Stimulated activated CD4-positive, alpha-beta T cell treated with anti-CD3 and anti-CD28 coated beads, Interleukin-12 subunit alpha, Interleukin-12 subunit beta, amount 100 ng/mL, for 24 hours (primary cell): ENCODE measurements around the gene CAMSAP1.

ENCODE experiments used
- DNase-seq, 2 experiments: peaks; one replicate each; pipeline ENCODE4 v3.0.0-alpha.2; 2020; ENCODE audit warnings: low read depth in 2 of 2

CAMSAP1 gene

GRCh38 chr9:135774794-135775525, 132.4 kb downstream of the CAMSAP1 start:
- DNase-seq = no peak

DNA sequence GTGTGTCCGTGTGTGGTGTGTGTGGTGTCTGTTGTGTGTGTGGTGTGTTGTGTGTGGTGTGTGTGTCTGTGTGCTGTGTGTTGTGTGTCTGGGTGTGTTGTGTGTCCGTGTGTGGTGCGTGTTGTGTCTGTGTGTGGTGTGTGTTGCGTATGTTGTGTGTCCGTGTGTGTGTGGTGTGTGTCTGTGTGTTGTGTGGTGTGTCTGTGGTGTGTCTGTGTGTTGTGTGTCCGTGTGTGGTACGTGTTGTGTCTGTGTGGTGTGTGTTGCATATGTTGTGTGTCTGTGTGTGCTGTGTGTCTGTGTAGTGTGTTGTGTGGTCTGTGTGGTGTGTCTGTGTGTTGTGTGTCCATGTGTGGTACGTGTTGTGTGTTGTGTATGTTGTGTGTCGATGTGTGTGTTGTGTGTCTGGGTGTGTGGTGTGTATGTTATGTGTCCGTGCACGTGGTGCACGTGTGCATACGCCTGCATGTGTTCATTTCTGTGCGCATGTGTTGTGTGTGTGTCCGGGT, 133.1 kb downstream of the CAMSAP1 start:
- no peak for DNase-seq

GRCh38 chr9:135773530-135774238, 133.7 kb downstream of the CAMSAP1 start:
- DNase-seq = no peak

DNA sequence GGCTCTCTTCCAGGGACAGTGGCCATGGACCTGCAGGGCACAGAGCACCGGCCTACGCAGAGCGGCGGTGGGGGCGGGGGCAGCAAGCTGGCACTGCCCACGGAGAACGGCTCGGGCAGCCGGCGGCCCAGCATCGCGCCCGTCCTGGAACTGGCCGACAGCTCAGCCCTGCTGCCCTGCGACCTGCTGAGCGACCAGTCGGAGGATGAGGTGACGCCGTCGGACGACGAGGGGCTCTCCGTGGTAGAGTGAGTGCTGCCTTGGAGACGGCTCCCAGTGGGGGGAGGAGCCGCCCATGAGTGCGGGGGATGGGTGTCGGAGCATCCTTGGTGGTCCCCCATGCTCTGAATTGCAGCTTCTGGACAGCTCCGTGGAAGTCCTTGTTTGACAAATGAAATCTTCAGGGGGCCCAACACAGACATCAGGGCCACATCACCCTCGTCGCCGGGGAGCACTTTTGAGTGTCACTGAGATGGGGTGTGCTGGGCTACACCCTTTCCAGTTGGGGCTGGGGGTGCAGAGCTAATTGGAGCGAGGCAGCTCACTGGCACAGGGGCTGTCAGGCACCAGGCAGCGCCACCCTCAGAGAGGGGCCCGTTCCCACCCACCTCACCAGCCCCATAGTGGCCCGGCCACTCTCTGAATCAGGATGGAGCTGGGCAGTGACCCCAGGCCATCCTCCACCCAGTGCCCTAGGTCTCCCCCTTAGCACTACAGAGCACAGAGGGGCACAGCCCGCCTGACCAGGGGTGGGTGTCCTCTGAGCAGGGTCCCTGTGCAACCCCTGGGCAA, 134.4 kb downstream of the CAMSAP1 start:
- DNase-seq = no peak

- no peak for DNase-seq
These were observed 135.2 kb downstream of the CAMSAP1 start for GRCh38 chr9:135772056-135772646.

DNA sequence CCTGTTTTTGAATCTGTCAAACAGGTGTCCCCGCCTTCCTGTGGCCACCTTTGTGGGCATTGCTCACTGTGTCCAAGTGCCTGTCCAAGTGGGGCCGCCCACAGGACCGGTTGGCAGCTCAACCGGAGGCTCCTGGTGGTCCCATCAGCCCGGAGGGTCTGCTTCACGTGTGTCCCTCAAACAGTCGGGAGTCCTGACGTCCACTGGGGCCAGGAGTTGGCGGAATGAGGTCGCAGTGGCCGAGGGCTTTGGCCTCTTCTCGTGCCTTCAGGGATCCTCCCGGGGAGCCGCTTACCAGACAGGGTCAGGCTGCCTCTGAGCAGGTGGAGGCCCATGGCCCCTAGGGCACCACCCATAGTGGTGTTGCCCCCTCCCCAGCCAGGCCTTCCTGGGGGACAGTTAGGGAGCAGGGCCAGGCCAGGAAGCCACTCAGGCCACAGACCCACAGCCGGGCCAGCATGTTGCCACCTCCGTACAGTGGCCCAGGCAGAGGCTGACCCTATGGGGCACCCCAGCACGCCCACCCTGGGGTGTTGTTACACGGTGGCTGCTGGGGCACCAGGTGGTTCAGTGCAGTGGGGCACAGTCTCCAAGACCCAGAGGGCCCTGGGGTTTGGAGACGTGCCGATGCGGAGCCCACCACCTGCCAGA, 135.8 kb downstream of the CAMSAP1 start:
- DNase-seq = no peak

DNA sequence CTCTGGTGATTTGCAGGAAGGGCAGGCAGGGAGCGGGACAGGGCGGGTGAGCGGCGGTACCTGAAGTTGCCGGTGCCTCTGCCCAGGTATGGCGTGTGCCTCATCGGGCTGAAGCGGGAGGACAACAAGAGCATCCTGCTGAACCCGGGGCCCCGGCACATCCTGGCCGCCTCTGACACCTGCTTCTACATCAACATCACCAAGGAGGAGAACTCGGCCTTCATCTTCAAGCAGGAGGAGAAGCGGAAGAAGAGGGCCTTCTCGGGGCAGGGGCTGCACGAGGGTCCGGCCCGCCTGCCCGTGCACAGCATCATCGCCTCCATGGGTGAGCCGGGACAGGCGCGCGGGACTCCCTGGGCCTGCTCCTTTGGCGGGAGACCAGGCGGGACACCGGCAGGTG, 136.6 kb downstream of the CAMSAP1 start:
- DNase-seq = no peak

DNA sequence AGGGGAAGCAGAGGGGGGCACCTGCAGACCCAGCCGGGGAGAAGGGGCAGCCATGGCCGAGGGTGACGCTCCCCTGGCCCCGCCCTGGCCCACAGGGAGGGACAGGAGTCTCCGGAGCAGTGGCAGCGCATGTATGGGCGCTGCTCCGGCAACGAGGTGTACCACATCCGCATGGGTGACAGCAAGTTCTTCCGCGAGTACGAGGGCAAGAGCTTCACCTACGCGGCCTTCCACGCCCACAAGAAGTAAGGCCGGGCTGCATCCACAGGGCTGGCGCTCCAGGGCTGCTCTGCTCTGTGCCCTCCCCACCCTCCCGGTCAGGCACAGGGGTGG, 137.2 kb downstream of the CAMSAP1 start:
- DNase-seq = no peak

DNA sequence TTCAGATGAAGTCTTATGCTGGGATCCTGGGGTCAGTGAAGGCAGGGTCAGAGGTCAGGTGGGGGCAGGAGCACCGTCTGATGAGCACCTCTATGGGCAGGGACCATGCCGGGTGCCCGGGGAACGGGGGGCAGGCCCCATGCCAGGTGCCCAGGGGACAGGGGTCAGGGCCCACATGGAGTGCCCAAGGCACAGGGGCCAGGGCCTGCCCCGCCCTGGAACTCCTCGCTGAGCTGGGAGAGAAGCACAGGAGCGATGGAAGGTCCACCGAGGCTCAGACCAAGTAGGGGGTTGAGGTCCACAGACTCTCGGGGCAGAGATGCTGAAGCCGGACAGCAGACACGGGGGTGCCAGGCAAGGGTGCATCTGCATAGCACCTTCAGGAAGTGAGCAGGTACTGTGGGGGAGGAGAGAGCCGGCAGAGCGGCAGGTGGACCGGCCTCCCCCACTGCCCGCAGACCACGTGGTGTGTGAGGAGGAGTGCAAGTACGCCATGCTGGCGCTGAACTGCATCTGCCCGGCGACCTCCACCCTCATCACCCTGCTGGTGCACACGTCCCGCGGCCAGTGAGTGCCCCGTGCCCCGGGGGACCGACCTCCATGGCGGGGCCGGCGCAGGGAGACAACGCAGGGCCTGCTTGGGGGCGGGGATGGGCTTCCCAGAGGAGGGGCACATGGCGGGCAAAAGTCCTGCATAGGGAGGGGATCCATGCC, 137.7 kb downstream of the CAMSAP1 start:
- no peak for DNase-seq

GRCh38 chr9:135768516-135769218, 138.7 kb downstream of the CAMSAP1 start:
- no peak for DNase-seq

GRCh38 chr9:135766707-135767106, 140.6 kb downstream of the CAMSAP1 start:
- DNase-seq = no peak

DNA sequence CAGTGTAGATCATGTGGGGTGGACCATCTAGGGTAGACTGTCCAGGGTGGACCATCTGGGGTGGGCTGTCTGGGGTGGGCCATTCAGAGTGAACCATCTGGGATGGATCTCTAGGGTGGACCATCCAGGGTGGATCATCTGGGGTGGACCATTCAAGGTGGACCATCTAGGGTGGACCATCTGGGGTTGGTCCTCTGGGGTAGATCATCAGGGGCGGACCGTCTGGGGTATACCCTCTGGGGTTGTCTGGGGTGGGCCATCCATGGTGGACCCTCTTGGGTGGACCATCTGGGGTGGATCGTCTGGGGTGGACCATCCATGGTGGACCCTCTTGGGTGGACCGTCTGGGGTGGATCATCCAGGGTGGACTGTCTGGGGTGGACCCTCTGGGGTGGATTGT, 141.1 kb downstream of the CAMSAP1 start:
- DNase-seq = no peak

- DNase-seq = no peak
These were observed 141.9 kb downstream of the CAMSAP1 start for GRCh38 chr9:135765416-135765815.

- DNase-seq = no peak
These were observed 142.6 kb downstream of the CAMSAP1 start for GRCh38 chr9:135764731-135765130.

DNA sequence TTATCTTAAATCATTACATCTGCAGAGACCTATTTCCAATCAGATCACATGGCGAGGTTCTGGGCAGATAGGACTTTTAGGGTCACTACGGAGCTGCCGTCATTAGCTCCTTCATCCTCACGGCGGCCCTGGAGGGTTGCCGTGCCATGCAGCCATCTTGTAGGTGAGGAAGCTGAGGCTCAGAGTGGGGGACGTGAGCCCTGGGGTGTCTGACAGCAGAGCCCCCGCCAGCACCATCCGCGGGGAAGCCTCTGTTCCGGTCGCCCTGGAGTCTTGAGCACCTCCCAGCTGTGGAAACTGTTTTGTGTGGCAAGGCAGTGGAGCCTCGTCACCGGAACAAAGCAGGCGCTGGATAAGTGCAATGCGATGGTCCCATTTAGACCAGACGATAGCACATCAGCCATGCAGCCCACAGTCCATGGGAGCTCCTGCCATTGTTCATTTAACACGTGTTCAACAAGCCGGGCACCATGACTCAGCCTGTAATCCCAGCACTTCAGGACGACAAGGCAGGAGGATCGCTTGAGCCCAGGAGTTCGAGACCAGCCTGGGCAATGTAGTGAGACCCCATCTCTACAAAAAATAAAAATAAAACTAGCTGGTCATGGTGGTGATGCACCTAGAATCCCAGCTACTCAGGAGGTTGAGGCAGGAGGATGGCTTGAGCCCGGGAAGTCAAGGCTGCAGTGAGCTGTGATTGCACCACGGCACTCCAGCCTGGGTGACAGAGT, 143.5 kb downstream of the CAMSAP1 start:
- DNase-seq = no peak

GRCh38 chr9:135762921-135763320, 144.4 kb downstream of the CAMSAP1 start:
- no peak for DNase-seq

- no peak for DNase-seq
These were observed 145.5 kb downstream of the CAMSAP1 start for GRCh38 chr9:135761845-135762168.

GRCh38 chr9:135761150-135761844, 146.0 kb downstream of the CAMSAP1 start:
- DNase-seq = no peak

DNA sequence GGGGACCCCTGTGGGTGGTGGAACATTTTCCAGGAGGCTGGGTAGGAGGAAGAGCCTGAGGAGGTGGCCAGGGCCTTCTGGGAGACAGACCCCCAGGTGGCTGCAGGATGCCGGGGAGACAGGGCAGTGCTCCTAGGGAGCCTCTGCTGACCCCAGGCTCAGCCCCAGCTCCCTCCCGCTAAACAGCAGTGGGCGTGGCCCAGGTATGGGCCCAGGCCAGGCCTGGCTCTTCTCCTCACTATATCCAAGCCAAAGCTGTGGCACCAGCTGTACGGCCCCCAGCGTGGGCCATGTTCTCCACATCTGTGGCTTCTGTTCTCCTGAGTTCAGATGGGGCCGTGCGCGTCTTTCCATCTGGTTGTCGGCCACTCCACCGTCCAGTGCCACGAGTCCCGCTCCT, 146.9 kb downstream of the CAMSAP1 start:
- DNase-seq = no peak
